Colon (tissue), 2 donors: ENCODE data around the gene ABTB2.

Experiments
- FAIRE-seq: peaks from 2 replicates; lab custom pipeline; 2012; peaks lifted over from hg19 to GRCh38; lab: Jason Lieb, UNC
- donor health status: control.
- donor health status: control.

ABTB2 gene

DNA sequence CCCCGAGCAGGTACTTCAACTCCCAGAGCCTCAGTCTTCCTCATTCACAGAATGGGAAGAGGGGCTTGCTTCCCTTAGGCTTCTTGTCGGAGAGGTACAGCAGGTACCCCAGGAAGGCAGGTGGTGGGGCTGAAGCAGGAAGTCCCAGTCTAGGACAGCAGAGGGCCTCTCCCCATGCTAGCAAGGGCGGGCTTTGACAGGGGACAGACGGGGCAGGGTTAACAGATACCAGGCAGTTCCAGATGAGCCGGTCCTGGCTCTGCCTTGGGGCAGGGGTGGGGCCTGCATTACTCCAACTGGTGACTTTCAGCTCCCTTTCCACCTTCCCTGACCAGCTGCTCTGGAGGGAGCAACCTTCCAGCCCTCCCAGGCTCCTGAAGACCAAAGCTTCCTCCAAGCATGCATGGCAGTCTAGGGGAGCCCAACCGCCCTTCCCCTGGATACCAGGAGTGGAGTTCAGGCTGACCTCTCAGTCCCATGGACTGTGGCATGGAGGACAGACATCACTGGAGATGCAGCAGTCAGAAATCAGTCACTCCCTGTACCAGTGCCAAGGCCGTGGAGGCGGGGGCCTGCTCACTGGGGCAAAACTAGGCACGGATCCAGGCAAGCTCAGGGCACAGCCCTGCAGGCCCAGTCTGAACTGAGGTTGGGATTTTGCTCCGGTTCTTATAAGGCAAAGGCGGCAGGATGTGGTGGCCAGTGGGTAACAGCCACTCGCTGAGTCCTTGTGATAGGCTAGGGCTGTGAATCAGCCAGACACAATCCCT lies 191.8 kb downstream of the ABTB2 start:
- FAIRE-seq, result no peak

DNA sequence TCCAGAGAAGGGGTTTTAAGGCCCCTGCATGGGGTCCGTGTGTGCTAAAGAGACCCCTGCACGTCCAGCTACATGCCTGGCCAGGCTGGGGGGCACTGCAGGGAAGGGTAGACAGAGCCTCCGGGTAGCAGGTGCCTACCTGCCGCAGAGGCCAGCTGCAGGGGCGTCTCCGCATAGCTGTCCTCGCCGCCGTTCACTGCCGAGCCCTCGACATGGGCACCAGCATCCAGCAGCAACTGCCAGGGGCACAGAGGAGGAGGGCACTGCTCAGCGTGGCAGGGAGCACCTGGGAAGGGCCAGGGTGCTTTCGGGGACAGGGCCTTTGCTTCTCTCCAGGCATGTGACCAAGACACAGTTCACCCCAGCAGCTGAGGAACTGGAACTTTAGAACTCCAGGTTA lies 192.7 kb downstream of the ABTB2 start:
- FAIRE-seq, result no peak

DNA sequence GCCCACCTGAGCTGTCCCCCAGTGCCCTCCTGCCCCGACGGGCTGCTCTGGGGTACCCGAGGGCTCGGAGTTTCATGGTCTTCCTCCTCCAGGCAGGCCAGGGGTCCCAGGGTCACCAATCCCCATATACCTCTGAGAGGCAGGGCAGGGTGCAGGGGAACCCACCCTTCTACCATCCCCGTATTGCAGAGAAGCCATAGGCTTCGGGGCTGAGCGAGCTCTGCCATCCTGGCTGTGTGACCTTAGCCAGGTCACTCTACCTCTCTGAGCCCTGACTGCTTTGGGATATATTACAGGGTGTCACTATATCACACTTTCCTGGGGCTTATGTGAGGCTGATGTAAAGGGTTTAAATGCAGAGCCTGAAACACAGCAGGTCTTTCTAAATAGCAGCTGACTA lies 195.0 kb downstream of the ABTB2 start:
- FAIRE-seq, result no peak

DNA sequence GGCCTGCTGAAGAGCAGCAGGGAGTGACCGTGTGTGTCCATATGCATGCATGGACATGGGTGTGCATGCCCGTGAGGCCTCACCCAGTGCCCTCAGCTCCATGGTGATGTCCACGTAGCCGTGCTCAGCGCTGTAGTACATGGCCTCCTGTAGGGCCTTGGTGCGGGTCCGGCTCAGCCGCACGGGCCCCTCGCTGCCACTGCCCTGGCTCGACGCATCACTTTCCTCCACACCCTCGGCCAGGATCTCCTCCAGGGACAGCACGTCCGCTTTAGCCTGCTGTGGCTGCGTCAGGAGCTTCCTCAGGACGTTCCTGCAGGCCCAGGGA lies 195.4 kb downstream of the ABTB2 start:
- no peak for FAIRE-seq

DNA sequence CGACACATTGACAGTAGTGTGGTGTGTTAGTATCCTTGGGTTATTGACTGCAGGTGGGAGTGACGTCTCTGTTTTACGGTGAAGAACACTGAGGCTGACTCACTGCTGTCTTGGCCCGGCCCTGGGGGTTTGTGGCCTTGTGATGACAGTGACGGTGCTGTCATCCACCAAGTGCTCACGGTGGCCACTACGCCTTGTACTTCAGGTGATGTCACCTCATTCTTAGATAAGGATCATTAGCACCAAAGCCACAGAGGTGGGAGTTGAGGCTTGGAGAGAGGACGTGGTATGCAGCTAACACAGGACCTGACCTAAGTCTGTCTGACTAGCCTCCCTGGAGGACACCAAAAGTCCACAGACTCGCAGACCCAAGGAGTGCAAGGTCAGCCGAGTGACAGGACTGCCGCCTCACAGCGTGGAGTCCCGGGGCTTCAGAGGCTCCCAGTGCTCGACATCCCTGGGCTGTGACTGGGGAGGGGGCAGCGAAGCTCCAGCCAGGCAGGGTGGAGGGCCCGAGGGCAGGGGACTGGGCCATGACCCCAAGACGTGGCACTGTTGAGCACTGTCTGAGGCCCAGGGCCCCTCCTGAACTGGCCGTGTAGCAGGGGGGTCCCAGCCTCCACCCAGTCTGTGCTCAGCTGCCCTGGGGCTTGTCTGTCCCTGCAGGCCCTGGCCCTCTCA lies 195.9 kb downstream of the ABTB2 start:
- FAIRE-seq, result no peak

DNA sequence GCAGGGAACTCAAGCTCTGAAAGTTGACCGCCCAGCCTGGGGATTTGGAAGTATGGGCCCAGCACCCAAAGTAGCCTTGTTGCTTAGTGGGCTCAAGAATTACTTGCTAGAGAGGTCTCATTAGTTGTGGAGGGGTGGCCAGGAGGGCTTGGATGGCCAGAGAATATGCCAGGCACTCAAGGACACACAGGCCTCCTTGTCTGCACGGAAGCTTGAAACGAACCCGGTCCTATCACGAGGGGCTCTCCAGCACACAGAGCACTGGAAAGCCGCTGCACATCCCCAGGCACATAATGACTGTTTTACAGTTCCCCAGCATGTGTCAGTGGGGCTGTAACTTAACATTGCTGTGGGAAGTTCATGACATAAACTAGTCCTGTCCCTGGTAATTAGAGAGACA lies 196.4 kb downstream of the ABTB2 start:
- FAIRE-seq, result no peak

DNA sequence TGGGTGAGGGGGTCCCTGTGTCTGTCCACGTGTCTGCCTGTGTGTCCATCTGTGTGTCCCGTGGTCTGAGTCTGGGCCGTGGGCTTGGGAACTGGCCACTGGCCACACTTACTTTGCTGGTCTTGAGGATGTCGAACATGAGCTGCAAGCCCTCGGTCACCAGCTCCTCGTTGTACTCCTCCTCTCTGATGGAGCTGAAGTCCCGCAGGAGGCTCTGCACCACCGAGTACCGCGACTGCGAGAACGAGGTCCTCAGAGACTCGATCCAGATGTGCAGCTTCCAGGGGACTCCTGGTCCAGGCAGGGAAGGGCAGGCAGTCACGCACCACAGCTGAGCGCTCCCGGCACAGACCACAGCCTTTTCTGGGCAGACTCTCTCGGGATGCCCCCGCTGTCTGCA lies 197.0 kb downstream of the ABTB2 start:
- FAIRE-seq, result no peak

DNA sequence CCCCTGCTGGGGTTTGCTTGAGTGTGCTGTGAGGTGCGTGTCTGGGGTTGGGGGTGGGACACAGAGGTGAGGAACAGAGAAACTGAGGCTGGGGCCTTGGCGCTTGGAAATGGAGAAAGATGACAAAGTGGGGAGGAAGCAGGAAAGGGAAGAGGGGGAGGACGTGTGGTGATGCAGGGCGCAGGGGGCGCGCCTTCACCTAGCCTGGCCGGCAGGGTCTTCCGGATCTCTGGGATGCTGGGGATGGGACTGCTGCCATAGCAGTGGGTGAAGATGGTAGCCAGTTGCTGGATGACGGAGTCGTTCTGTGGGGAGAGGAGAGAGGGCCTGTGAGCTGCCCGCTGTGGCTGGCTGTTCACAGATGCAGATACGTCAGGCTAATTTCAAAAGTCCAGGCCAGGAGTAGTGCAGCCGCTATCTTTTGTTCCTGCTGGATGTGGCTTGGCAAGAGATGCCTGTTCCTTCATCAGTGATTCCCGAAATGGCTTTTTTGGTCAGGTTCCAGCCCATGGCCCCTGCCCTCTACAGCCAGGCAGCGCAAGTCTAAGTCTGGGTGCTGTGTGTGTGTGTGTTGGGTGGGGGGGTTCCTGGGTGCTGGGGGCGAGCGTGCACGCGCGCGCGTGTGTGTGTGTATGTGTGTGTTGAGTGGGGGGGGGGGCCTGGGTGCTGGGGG lies 197.6 kb downstream of the ABTB2 start:
- no peak for FAIRE-seq

DNA sequence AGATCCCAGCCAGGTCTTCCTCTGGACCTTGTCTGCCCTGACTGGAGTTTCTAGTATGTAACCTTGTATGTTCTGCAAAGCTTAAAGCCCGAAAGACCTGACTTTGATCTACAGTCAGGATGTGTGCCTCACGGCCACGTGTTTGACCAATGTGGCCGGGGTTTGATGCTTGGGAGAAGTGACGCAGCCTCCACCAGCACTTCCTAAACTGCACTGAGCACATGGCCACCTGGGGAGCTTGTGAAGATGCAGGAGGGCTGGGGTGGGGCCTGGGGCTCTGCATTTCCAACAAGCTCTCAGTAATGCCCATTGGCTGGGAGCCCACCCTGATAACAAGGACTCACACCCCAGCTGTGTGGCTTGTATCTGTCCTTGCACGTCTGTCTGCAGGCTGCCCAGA lies 199.1 kb downstream of the ABTB2 start:
- FAIRE-seq, result no peak

DNA sequence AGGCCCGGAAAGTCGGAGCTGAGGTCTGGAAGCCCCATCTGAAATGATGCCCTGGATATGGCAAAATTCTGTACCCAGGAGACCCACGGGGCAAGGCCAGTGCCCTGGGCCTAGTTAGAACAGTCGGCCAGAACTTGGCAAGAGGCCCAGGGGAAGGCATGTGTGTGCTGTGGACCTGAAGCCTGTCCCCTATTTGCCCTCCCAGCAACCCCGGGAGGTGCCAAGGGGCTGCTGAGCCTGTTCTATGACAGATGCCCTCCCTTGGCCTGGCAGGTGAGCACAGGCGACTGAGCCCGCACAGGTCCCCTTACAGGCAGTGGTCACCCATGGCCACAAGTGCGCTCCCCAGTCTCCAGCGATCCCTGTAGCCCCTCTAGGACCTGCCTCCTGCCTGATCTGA lies 200.6 kb downstream of the ABTB2 start:
- no peak for FAIRE-seq

DNA sequence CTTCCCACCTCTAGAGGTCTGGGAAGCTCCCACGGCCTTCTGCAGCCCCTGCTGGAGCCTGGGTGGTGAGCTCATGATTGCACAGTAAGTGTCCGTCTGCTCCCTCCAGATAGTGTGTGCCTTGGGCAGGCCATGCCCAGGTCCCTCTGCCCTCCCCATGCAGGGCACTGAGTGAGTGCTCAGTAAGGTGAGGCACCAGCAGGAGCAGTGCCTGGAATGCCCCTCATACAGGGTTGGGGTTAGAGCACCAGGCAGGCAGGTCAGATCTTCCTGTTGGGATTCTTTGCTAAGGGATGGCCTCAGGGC lies 202.1 kb downstream of the ABTB2 start:
- FAIRE-seq, result no peak

DNA sequence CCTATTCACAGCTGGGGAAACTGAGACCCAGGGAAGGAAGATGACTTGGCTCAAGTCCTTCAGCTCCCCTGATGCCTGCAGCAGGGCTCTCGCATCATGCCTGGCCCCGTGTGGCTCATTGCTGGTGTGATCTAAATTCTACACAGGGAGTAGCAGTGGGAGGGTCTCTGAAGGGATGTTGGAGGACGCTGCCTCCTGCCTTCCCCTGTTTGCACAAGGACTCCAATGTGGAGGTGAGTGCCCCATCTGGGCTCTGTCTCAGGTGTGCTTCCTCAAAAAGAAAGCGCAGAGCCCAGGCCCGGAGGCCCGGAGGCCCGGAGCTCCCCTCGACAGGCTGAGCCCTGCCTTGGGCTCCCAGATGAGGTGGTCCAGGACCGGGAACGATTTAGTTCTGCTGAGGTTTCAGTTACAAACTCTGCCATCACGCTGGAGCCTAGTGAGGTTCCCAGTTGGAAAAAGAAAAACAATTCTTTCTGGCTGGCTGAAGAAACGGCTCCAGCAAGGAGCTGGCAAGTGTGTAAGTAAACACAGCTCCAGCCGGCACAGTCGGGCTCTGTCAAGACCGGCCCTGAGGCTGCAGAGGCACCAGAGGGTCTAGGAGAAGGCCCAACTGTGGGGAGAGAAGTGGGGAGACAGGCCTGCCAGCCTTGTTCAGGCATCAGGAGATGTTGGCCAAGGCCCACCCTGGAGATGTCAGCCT lies 202.6 kb downstream of the ABTB2 start:
- no peak for FAIRE-seq

DNA sequence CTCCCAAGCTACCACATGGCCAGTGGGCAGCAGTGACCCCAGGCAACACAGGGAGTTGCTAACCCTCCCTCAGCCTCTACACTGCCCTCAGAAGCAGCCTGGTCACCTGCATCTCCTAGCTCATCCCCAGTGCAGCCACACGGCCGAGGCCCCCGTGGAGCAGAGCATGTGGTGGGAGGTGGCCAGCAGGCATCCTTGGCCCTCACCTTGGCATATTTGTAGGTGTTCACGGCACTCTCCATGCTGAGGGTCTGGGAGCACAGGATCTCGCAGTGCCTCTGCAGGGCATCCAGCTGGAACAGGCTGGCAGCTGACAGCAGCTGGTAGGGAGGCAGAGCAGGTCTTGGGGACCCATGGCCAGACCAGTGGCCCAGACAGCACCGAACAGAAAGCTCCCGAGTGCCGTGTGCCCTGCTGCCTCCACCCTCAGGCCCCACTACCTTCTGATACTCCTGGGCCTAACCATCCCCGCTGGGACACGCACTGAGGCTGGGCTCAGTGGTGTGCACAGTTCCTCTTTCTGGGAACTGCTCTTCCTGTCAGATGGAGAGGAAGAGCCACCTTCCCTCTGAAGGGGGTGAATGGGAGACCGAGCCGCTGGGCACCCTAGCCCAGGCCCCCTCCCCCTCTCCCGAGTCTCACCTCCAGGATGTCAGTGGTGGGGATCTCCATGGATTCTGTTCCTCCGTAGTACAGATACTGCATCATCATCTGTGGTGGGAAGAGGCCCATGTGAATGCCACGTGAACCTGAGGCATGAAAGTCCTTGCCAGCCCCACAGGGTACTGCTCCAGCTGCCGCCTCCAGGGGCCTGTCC lies 203.5 kb downstream of the ABTB2 start:
- no peak for FAIRE-seq

DNA sequence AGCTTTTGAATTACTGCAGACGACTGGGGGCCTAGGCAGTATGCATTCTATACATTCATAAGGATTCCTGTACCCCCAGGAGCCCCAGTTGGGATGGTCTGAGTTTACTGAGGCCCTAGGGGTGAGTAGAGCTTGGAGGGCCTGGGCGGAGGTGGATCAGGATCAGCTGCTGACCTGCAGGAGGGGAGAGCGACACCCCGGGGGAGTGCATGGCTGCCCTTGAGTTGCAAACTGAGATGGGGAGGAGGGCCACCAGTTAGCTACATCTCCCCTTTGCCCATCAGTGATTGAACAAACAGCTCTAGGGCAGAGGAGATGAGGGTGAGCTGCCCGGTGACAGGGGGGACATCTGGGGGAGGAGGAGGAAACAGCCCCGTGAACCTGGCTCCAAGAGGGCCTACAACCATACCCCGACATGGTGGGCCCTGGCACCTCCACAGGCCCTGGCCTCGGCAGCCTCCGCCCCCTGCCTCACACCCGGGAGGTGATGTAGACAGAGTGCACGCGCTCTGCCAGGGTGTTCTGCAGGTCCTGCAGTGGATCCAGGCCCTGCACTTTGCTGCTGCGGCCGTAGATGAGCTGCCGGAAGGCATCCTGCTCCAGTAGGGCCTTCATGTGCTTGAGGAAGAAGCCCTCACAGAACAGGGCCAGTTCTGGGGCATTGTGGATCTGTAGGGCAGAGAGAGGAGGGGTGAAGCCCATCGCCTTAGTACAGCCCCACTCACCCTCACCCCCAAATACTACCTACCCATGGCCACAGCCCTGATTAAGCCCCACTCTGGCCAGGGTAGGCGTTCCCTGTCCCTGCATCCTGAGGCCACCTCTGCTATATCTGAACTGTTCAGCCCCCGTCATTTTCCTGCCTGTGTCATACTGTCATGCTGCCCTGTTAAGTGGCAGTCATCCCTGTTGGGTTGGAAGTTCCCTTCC lies 205.6 kb downstream of the ABTB2 start:
- no peak for FAIRE-seq

DNA sequence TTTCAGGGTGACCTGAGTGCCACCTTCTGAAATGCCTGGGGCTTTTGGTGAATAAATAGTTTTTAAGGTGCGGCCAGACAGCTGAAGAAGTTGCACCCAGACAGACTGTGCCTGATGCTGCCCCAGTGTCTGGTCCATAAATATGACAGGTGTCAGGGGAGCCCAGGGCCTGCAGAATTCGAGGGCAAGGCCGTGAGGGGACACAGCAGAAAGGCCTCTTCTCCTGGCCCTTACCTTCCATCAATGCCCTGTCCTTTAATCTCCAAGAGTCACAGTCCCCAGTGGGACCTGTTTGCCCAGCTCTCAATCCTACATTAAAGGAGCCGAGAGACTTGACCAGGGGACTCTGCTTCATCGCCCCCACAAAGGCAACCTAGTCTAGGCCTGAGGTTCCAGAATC lies 206.6 kb downstream of the ABTB2 start:
- FAIRE-seq, result no peak

DNA sequence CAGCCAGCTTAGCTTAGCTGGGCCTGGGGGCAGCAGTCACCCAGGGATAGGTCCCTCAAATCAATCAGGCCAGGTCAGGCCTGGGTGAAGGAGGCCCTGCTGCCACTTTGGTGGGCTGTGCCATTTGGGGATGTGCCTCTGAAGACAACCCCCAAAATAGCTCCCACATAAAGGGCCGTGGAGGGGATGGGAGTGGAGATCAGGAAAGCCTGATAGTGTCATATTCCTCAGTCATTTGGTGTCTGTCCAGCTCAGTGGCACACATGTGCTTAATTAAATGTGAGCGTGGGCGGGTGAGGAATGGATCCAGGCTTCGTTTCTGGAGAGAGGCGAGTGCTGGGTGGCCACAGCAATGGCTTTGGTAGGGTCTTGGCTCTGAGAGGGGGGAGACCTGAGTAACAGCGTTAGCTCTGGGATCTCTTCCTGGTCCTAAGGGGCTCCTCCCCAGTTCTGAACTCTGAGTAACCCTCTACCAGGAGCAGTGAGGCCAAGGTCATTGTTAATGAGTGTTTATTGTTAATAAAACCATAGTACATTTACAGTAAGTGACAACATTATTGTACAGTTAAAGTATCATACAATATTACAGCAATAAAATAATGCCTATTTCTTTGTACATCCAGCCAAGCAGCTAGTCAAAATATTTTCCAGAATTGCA lies 207.2 kb downstream of the ABTB2 start:
- FAIRE-seq, result no peak

DNA sequence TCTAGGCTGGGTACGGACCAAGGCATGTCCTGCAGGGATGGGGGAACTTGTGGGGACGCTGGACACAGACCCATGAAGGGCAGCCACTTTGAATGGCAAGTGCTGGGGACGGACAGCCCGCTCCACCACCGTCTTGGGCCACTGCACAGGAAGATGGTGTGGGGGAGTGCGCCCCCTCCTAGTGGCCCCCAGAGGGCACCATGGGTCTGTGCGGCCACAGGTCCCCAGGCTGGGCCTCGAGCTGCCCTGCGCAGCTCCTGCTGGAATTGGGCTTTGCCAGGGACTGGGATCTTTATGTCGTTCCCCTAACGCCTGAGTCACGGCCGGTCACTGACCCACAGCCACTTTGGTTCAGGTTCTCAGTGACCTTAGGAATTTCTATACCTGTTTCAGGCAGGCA lies 208.0 kb downstream of the ABTB2 start:
- FAIRE-seq, result no peak

DNA sequence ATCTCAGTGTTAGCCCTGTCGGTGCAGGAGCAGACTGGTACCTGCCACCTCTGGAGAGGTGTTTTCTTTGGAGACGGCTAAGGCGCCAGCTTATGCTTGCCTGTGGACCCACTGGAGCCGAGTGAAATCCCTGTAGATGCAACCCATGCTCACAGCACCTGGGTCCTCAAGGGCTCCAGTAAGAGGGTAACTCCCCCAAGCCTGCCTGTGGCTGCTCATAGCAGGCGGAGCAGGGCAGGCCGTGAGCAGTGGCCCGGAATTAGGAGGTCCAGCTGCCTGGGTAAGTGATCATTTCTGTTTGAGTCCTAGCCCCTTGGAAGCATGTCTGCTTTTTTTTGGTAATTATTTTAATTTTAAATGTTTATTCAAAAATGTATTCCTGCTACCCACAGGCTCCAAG lies 208.5 kb downstream of the ABTB2 start:
- no peak for FAIRE-seq

DNA sequence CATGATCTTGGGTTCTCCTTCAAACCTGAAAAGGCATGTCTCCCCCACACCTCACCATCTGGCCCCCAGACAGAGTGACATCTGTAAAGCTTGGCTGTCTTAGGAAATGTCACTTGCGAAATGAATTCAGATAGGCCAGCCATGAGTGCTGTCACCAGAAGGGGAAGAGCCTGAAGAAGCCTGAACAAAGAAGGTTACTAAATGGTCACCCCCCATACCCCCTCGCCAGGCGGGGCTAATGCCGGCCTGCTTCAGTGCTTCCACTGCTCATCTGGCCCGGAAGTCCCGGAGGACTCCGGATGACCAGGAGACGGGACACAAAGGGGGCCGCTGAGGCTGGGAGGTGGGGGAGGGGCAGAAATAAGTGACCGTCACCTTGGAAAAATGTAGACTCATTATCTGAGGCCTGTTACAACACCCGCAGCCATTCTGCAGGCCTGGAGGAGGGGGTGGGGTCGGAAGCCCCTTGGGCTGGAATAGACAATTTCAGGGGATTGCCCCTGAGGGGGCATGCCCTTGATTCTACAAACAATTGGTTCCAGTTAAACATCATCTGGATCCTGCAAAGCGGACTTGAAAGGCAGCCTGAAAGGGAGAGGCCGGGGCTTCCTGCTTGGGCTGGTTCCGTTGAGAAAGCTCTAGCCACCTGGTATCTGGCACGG lies 209.2 kb downstream of the ABTB2 start:
- FAIRE-seq, result no peak

DNA sequence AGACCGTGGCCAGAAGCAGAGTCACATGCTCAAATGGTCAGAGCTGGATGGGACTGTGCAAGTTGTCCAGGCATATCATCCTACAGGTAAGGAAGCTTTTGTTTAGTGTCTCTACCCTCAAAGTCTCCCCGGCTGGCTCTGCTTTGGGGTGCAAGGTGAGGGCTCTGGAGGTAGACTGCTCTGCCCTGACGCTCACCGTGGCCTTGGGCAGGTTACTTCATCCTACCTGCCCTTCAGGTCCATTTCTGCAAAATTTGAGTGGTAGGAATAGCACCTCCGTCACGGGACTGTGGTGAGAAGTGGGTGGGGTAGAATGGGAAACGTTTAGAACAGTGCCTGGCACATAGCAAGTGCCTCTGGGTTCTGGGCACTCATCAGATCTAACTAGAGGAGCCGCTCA lies 210.2 kb downstream of the ABTB2 start:
- no peak for FAIRE-seq
